HCT116 (cell line): ENCODE data around the gene KCTD1. TPM values are rescaled to one million over a fixed set of nuclear protein-coding genes. Genes with fewer than 3 reads are reported as not detected.

ENCODE experiments used
- ATAC-seq: fragments of 200-7000 bp; cut with Tn5 transposase; 2 replicates; pipeline ENCODE4 v1.9.1; 2020; ENCODE audit warnings: mild to moderate bottlenecking, moderate library complexity
- BruUV-seq: library from RNA; stranded (reverse); fragments of 400-500 nt; replicated peaks from 2 replicates; lab custom pipeline; 2021; lab: Mats Ljungman, UMichigan
- CTCF ChIA-PET: fragments of 300-600 bp; sonication (Branson Sonifier 250); formaldehyde crosslinking; loops from one replicate; lab custom pipeline; 2021; ENCODE audit warnings: antibody characterized with exemption; lab: Charles Lee
- POLR2A ChIA-PET: fragments of 300-600, 350-600 bp; sonication (Branson Sonifier 250); formaldehyde crosslinking; loops from one replicate; lab custom pipeline; 2021; ENCODE audit warnings: antibody characterized with exemption; lab: Charles Lee
- RAD21 ChIA-PET, 2 experiments: fragments of 300-600 bp; sonication (Branson Sonifier 250); formaldehyde crosslinking; loops; one replicate each; lab custom pipeline; 2023; ENCODE audit warnings: low total read pairs in 2 of 2; ENCODE audit not compliant: uncharacterized antibody in 2 of 2, unreplicated experiment in 2 of 2, low non-redundant PET in 1 of 2; lab: Charles Lee
- DNase-seq: peaks from one replicate; pipeline ENCODE4 v3.0.0-alpha.2; 2010; ENCODE audit warnings: low read depth, low spot score
- H2AFZ ChIP-seq: fragments of 200-600 bp; shearing (Covaris generic), sonication (generic); 2 replicates; pipeline ENCODE4 v1.6.1; 2017; ENCODE audit warnings: low read depth, mixed run types, mixed read lengths, antibody characterized with exemption, low read length; ENCODE audit not compliant: poor library complexity, severe bottlenecking
- H3K27ac ChIP-seq: 2 replicates; pipeline ENCODE4 v1.5.1; 2012; ENCODE audit warnings: low read depth, low read length
- H3K27me3 ChIP-seq: fragments of 200-600 bp; sonication (generic); 2 replicates; pipeline ENCODE4 v1.6.1; 2016; ENCODE audit warnings: mixed run types, low read length, mixed read lengths; ENCODE audit not compliant: insufficient read depth
- H3K36me3 ChIP-seq, 2 experiments: fragments of 200-500 bp in 1 of 2; fragments of 200-600 bp in 1 of 2; sonication (Bioruptor generic) in 1 of 2; sonication (generic) in 1 of 2; 2 replicates each; pipeline versions ENCODE4 v1.5.1 to v1.6.1; 2014 to 2016; ENCODE audit warnings: low read length in 2 of 2, inconsistent platforms in 1 of 2, mixed read lengths in 1 of 2, mixed run types in 1 of 2; ENCODE audit not compliant: insufficient read depth in 2 of 2, control insufficient read depth in 1 of 2
- H3K4me1 ChIP-seq, 2 experiments: fragments of 200-600 bp in 1 of 2; sonication (generic) in 1 of 2; 2 replicates each; pipeline versions ENCODE4 v1.5.1 to v1.6.1; 2012 to 2017; ENCODE audit warnings: low read length in 2 of 2, inconsistent platforms in 1 of 2, mild to moderate bottlenecking in 1 of 2, mixed read lengths in 1 of 2, mixed run types in 1 of 2, moderate library complexity in 1 of 2; ENCODE audit not compliant: insufficient read depth in 2 of 2, control insufficient read depth in 1 of 2
- H3K4me2 ChIP-seq: fragments of 200-600 bp; sonication (generic); 2 replicates; pipeline ENCODE4 v1.6.1; 2017; ENCODE audit warnings: mixed run types, low read length, mixed read lengths
- H3K4me3 ChIP-seq, 2 experiments: fragments of 200-600 bp in 1 of 2; sonication (generic) in 1 of 2; replicated peaks in 1 of 2; 2 replicates each; pipeline ENCODE4 v1.5.1; 2011 to 2016; ENCODE audit warnings: low read length in 2 of 2, control low read depth in 1 of 2, low read depth in 1 of 2, mild to moderate bottlenecking in 1 of 2, mixed read lengths in 1 of 2, mixed run types in 1 of 2
- H3K79me2 ChIP-seq: fragments of 200-600 bp; sonication (generic); 2 replicates; pipeline ENCODE4 v1.6.1; 2017; ENCODE audit warnings: mild to moderate bottlenecking, mixed run types, low read length, moderate library complexity, mixed read lengths; ENCODE audit not compliant: insufficient read depth
- H3K9ac ChIP-seq: fragments of 200-600 bp; sonication (generic); 2 replicates; pipeline ENCODE4 v1.6.1; 2016; ENCODE audit warnings: low read length, mixed read lengths
- H3K9me2 ChIP-seq: fragments of 200-600 bp; sonication (generic), shearing (Covaris generic); 2 replicates; pipeline ENCODE4 v1.6.1; 2017; ENCODE audit warnings: mixed run types, mild to moderate bottlenecking, moderate library complexity; ENCODE audit not compliant: insufficient read depth
- H3K9me3 ChIP-seq, 2 experiments: fragments of 200-500 bp in 1 of 2; fragments of 200-600 bp in 1 of 2; sonication (Bioruptor generic) in 1 of 2; sonication (generic) in 1 of 2; 2 replicates each; pipeline ENCODE4 v1.6.1; 2014 to 2017; ENCODE audit warnings: low read length in 2 of 2, mixed read lengths in 2 of 2, inconsistent platforms in 1 of 2, low read depth in 1 of 2, mild to moderate bottlenecking in 1 of 2, mixed run types in 1 of 2, moderate library complexity in 1 of 2; ENCODE audit not compliant: control insufficient read depth in 1 of 2, insufficient read depth in 1 of 2
- H4K20me1 ChIP-seq: fragments of 200-600 bp; sonication (generic), shearing (Covaris generic); 2 replicates; pipeline ENCODE4 v1.6.1; 2017; ENCODE audit warnings: mixed run types, mild to moderate bottlenecking, moderate library complexity; ENCODE audit not compliant: insufficient read depth
- CEBPB ChIP-seq: IDR thresholded peaks from 2 replicates; pipeline ENCODE4 v1.6.1; 2012; ENCODE audit warnings: low read depth
- FOSL1 ChIP-seq: IDR thresholded peaks from 2 replicates; pipeline ENCODE4 v1.6.1; 2012; ENCODE audit warnings: low read depth
- SIN3A ChIP-seq: IDR thresholded peaks from 2 replicates; pipeline ENCODE4 v1.6.1; 2012; ENCODE audit warnings: low read depth
- SP1 ChIP-seq: IDR thresholded peaks from 2 replicates; pipeline ENCODE4 v1.6.1; 2012; ENCODE audit warnings: low read depth
- SRF ChIP-seq: IDR thresholded peaks from 2 replicates; pipeline ENCODE4 v1.6.1; 2012; ENCODE audit warnings: low read depth
- TCF7L2 ChIP-seq: IDR thresholded peaks from 2 replicates; pipeline ENCODE4 v1.7.0; 2011; ENCODE audit warnings: borderline replicate concordance, inconsistent platforms; ENCODE audit not compliant: insufficient read depth, insufficient read length; ENCODE audit errors: extremely low read depth
- ZFX ChIP-seq: fragments of 450-650 bp; IDR thresholded peaks from 2 replicates; pipeline ENCODE4 v1.6.1; 2017
- intact Hi-C: fragments of 100-400 bp; cut with micrococcal nuclease; formaldehyde crosslinking; loops from 2 replicates; pipeline ENCODE4 v1.10.0; 2022
- total RNA-seq: library from RNA; stranded (reverse); gene quantifications from one replicate; pipeline ENCODE4 v1.2.1, GENCODE V29; 2021; ENCODE audit not compliant: unreplicated experiment

KCTD1 gene
- total RNA-seq, 1 experiment from 2014 or later: 16.8 TPM

DNA sequence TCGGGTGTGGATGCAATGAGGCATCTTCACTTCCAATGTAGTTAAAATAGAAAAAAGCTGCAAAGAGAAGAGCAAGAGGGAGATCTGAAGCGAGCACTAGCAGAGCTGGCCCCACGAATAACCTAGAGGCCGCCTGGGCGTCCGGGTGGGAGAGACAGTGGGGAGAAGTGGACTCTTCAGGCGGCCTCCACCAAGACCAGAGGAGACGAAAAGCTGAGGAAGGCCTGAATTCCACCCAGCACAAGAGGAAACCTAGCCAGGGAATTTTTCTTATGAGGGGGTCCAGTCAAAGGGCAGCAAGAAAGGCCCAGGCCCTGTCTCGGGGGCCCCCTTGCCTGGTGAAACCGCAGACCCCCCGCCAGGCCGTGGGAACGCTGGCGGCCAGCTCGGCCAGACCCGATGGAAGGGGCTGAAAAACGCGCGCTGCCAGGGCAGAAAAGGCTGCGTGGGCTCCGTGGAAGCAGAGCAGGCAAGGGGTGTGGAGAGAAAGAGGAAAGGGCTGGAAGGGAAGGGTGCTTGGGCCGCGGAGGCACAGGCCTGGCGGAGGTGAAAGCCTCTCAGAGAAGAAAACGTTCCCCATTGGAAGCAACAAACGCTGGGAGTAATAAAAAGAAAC lies 69.2 kb downstream of the KCTD1 start:
- Histone ChIP-seq H3K9me2 (no peaks in the 10 kb centered on the region), H4K20me1 (no peaks in the 10 kb centered on the region), H3K4me2 (peak overlapping the region; percentile 82), H2AFZ (no peak overlapping the region), H3K27ac (peak overlapping the region; percentile 99), H3K9me3 (no peaks in the 10 kb centered on the region), H3K9ac (peak overlapping the region; percentile 73), H3K27me3 (no peaks in the 10 kb centered on the region), H3K36me3 (no peaks in the 10 kb centered on the region), H3K79me2 (no peaks in the 10 kb centered on the region; the same call in 1 of the 2 replicates), H3K4me3 (no peak overlapping the region), H3K4me1 (peaks cover 66 to 81% of the 10 kb centered on the region in 2 experiments)
- TF ChIP-seq ZFX (peak; percentile 20; the same call in 1 of the 2 replicates), SIN3A (no peak)
- POLR2A ChIA-PET: no interaction called here
- no peak for DNase-seq
- ATAC-seq: no peak
- BruUV-seq: no TSS peak
- RAD21 ChIA-PET: no interaction called here
- CTCF ChIA-PET: interaction anchor here (1.3 kb wide), 1 partner anchor 95 kb away, joined by 3 read pairs; no protein-coding TSS in a partner anchor
- intact Hi-C loops: no loop called here

DNA sequence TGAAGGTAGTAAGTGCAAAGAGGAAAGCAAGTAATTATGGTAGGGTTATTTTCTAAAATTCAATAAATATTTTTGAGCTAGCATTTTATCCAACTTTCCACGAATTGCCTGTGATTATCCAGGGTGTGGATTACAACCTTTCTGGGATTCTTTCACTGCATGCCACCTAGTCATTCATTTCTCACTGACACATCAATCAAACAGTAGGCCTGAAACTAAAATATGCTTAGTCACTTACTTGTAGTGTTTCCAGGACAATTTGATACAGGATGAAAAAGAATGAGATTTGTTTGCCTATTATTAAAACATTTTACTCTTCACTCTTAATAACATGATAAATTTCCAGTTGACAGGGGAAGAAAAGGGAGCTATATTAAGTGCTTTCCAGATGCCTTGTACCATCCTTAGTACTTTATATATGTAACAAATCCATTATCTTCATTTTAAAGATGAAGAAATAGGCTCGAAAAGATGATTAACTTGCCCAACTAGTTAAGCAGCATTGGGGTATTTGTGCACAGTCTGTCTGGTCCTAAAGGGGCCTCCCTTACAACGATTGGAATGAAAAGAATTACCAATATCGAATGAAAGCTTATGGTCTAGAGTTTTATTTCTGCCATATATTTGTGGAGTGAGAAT lies 70.4 kb downstream of the KCTD1 start:
- Histone ChIP-seq H3K27ac (peak overlapping the region; percentile 99; the same call in 1 of the 2 replicates), H3K4me2 (peak overlapping the region; percentile 82), H3K79me2 (no peaks in the 10 kb centered on the region; the same call in 1 of the 2 replicates), H3K9ac (peak overlapping the region; percentile 73), H2AFZ (peak overlapping the region; percentile 40), H3K9me3 (no peaks in the 10 kb centered on the region), H3K9me2 (no peaks in the 10 kb centered on the region), H3K36me3 (no peaks in the 10 kb centered on the region), H4K20me1 (no peaks in the 10 kb centered on the region), H3K4me1 (peaks cover 54 to 69% of the 10 kb centered on the region in 2 experiments), H3K4me3 (peak overlapping the region in 1 of 2 experiments; percentile 28; a peak in 2 of 4 replicates), H3K27me3 (no peaks in the 10 kb centered on the region)
- peak; percentile 58 for TF ChIP-seq FOSL1
- peak; percentile 61 for TF ChIP-seq SP1
- no peak for TF ChIP-seq TCF7L2
- TF ChIP-seq CEBPB: peak; percentile 56; the same call in 1 of the 2 replicates
- no peak for TF ChIP-seq SRF
- intact Hi-C loops: no loop called here
- no TSS peak for BruUV-seq
- no peak for ATAC-seq
- no peak for DNase-seq
- CTCF ChIA-PET: no interaction called here
- RAD21 ChIA-PET: no interaction called here
- POLR2A ChIA-PET: interaction anchor here (1.5 kb wide), 1 partner anchor 9 kb away, joined by 6 read pairs; no protein-coding TSS in a partner anchor
